Fibroblast of skin of right biceps (primary cell): Measurements from ENCODE around the gene AMIGO3.
"Not testable (repeated sequence)": the region's sequence is repeated elsewhere in the genome, so short reads cannot be mapped to it uniquely, and the experiment has no call there.

Source experiments
- DNase-seq: peaks from one replicate; pipeline ENCODE4 v3.0.0-alpha.2; 2013

Gene AMIGO3

DNA sequence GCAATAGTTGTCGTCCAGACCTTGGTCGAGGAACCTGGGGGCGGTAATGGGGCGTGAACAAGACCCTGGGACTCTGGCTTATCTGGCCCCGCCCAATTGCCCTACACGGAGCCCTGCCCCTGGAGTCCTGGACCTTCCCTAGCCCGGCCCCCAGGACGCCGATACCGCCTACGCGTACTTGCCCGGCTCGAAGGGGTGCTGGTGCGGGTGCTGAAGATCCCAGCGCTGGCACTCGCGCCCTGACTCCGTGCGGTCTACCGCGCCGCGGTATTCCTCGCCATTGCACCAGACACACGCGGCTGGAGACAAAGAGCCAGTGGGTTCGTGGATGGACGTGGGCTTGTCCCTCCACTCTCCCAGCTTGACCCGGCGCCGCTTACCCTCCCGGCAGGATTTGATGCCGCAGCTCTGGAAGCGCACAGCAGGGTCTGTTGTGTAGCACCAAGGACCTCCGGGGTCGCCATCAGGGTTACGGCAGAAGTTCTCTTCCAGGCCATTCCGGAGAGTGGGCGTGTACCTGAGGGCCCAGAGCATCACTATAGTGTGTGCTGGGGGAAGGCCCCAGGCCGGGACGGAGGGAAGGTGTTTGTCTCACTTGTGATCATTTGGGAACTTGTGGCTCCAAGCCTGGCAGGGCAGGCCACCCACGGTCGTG is 32.6 kb downstream of the AMIGO3 start:
- DNase-seq, result peak; percentile 47

DNA sequence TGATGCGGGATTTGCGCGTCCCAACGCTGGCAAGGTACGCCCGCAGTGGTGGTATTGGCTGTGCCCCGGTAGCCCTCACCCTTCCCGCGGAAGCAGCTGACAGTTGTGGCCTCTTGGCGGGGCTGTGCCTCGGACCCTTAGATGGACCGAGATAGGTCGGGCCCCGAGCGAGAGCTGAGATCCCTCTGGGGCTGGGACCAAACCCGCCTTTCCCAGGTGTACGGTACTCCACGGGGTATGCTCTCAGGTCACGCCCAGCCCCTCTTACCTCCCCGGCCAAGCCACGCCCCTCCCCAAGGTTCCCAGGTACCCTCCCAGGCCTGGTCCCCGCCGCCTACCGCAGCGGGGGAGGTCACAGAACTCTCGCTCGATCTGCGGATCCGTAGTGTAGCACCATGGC is 33.1 kb downstream of the AMIGO3 start:
- not testable (repeated sequence) for DNase-seq

DNA sequence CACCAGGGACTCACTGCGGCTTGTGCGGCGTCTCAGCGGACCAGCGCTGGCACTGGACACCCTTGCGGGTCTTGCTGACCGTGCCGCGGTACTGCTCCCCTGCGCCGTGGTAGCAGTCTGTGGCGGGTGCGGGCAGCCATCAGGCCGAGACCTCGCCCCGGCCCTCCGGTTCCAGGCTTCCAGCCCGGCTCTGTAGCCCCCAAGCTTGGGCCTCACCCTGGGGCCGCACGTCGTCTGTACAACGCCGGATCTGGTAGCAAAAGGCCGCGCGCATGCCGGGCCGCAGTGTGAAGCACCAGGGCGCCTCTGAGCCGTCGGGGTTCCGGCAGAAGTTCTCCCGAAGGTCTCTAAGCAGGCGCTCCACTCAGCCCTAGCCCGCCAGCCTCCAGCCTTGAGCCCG is 33.6 kb downstream of the AMIGO3 start:
- not testable (repeated sequence) for DNase-seq

DNA sequence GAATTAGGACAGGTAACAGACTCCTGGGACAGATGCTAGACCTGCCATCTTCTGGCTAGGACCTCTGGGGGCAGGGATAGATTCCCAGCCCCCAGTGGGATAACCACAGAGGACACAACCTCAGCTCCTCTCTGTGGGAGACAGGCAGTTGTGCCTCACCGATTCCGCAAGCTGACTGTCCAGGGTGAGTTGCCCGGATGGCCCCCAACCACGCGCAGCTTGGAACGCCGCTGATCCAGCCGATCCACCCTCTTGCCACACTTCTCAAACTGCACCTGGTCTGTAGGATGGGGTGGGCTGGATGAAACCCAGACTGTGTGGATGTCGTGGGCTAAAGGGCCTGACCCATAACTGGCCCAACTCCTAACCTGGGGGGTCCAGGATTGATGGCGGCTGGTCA is 34.4 kb downstream of the AMIGO3 start:
- DNase-seq, result not testable (repeated sequence)

DNA sequence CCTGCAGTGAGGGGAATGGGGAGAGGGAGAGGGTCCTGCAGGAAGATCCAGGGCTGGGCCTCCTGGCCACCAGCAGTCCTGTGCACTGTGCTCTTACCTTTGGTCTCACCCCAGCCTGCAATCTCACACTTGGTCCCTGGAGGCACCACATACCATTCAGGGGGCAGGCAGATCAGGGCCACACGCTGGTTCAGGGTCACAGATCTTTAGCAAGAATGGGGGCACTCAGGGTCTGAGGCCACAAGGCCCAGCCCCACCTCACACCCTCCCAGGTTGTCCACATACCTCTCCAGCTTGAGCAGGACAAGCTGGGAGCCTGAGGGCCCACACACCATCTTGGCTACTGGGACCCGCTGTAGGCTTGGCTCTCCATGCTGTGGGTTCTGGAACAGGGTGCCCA is 35.0 kb downstream of the AMIGO3 start:
- DNase-seq, result not testable (repeated sequence)

DNA sequence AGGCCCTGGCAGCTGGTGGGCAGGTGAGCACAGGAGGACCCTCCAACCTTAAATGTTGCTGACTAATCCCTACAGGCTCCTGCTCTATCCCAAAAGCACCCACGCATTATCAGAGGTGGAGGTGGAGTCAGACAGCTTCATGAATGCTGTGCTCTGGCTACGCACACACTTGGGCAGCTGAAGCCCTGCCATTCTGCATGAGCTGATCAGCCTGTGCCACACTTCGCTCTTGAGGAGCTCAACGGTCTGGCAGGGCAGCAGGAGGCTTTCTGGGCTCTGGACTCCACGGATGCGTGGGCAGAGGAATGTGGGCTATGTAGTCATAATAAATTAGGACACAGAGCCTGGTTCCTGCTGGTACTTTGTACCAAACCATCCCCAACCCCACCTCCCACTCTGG is 36.3 kb downstream of the AMIGO3 start:
- no peak for DNase-seq

DNA sequence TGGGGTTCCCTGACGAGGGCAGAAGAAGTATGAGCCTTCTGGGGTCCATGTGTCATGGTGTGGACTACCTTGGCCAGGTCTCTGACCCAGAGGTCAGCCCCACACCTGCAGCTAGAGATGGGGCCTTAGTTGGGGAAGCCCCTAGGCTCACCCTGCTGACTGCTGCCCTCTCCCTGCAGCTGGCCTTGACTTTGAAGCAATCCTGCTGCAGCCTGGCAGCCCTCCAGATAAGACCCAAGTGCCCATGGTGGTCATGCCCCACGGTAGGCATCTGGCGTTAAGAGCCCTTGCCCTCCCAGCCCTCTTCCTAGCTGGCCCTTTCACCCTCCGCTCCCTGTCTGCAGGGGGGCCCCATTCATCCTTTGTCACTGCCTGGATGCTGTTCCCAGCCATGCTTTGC is 37.9 kb downstream of the AMIGO3 start:
- no peak for DNase-seq

DNA sequence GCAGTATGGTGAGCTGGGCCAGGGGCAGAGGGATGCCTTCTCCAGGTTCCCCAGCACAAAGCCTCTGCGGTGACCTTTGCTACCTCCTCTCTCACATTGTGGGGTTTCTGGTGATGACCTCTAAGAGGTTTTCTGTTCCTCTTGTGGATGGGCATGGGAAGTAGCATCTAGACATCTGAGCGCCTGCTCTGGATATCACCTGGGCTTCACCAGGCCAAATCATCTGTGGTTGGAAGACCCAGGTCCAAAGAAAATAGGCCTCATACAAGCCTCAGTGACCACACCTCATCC is 38.3 kb downstream of the AMIGO3 start:
- no peak for DNase-seq

DNA sequence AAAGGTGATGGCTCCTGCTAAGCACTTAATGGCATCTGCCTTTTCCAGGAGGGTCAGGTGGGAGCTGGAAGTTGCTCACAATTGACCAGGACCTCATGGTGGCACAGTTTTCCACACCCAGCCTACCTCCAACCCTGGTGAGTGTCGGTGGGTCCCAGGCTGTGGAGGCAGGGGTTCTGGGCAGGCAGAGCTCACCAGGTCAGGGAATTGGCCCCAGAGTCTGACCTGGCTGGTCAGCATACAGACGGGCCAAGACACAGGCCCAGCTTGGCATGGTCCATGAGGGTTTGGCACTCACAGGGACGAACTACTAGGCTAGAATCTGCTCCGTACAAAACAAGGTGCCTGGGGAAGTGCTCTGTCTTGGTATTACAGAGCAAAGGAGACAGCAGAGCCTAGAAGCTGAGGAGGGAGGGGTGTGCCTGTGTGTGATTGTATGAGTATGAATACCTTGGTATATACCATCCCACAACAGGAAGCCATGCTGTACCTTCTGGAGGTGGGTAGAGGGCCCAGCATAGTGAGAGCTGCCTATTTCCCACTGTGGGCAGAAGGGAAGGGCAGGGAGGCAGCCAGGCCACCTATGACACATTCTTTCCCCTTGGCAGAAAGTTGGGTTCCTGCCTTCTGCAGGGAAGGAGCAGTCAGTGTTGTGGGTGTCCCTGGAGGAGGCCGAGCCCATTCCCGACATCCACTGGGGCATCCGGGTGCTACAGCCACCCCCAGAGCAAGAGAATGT is 38.8 kb downstream of the AMIGO3 start:
- DNase-seq, result no peak

DNA sequence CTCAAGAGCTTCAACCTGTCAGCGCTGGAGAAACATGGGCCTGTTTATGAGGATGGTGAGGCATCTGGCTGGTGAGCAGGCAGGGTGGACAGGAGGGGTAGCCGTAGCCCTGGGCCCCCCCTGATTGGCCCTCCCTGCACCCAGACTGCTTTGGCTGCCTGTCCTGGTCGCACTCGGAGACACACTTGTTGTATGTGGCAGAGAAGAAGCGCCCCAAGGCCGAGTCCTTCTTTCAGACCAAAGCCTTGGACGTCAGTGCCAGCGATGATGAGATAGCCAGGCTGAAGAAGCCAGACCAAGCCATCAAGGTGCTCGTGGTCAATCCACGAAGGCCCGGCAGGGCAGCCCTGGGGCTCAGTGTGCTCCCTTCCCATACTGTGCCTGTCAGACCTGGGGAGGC is 43.6 kb downstream of the AMIGO3 start:
- DNase-seq, result no peak

DNA sequence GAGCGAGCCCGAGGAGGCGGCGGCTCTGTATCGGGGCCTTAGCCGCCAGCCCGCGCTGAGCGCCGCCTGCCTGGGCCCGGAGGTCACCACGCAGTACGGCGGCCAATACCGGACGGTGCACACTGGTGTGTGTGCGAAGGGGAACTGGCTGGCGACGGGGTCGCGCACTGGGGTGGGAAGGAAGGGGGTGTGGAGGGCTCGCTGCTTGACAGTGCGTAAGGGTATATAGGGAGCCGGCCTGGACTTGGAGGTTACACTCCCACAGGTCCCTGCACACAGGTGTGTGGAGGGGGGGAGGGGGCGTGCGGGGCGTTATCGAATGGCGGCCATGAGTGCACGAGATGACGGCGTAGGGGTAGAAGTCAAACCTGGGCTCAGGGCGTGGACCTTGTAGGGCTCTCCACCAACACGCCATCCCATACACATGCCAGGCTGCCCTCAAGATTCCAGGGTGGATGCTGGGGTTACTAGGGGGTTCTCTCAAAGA is 44.9 kb downstream of the AMIGO3 start:
- DNase-seq, result no peak

DNA sequence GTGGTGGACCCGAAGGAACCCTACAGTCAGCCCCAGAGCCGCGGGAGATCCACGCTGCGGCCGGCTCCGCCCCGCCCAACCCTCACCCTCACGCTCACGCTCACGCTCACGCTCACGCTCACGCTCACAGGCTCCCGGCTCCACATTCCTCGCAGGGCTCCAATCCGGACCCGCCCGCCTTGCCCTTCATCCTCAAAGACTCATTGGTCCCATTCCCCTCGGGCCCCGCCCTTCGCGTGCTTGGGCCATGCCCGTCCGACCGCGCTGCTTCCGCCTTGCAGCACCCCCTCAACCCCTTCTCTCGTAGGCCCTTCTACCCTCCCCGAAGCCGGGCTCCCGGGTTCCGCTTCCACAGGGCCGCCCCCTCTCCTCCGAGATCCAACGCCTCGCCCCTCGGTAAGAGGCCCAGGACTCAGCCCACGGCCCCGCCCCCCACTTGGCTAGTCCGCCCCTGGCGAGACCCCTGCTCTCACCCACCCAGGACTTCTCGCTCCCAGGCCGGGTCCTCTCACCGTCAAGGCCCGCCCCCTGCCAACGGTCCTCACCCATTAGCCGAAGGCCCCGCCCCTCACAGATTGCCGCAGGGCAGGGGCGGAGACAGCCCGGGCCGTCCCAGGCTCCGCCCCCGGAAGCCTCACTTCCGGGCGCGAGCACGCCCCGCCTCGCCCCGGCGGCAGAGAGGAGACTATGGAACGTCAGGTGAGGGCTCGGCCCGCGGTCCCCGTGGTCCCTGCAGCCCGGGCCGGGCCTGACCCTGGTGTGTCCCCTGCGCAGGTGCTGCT is 45.6 kb downstream of the AMIGO3 start, which contains the start of gene APEH:
Gene APEH (plus strand): TSS at position 637 of the 782 bp plus-strand sequence. CDS start 51 bp downstream, at position 688.
- DNase-seq, result peak; percentile 98

DNA sequence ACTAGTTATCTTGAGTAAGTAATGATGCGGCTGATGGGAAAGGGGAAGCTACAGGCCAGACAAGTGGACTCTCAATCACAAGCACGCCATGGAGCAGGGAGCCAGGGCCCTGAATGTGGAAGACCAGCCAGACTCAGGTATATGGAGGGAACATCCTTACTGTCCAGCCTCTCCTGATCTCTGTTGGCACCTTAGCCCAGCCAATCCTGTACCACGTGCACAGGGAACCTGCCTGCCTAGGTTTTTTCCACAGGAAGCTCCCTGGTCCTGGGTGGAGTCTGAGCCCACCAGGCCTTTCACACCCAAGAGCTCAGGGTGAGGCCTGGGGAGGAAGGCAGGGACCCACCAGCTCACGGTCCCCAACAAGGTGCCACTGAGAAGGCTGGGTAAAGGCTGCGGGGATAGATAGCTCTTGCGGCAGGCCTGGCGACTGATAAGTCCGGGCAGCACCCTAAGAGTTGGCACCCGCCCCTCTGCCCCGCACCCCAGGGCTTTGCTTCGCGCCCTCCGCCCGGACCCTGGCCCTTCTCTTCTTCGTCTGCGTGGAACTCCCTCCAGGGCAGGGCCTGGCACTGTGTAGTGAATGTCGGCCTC is 46.3 kb downstream of the AMIGO3 start:
- no peak for DNase-seq

DNA sequence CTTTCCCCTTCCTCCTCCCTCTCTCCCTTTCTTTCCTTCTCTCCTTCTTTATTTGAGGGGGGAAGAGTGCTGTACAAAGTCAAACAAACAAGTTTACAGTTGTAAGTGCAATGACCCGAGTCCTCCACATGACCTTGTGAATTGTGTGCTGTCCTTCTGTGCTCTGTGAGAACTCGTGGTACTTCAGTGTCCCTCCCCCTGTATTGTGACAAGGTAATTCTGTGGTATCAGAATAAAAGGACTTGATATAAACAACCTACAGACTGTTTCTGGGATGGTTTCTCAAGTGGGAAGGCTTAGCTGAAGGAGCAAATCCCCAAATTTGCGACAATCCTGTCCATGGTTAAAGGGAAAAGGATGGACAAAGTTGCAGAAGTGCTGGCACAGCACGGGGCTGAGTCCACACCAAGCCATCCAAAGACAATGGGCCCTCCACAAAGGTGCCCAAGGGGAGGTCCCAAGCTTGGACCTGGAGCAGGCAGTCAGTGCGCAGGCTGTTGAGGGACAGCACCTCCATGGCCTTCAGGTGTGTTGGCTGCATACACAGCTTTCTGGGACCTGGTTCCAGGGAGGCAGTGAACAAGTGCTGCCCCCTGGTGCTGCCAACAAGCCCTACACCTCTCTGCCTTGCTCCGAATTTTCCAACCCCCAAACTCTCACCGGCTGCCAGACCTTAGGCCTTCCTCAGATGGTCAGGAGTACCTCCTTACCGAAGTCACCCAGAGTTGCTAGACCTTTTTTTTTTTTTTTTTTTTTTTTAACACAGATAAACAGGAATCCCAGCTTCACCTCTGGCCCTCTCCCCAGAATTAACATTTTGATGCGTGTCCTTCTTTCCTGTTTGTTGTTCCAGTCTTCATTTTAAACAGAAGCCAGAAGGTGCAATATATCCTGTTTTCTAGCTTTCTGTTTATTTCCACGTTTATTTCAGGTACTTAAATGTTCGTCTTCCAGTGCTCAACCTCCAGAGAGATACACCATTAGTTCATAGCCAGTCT is 47.9 kb downstream of the AMIGO3 start:
- peak; percentile 50 for DNase-seq

DNA sequence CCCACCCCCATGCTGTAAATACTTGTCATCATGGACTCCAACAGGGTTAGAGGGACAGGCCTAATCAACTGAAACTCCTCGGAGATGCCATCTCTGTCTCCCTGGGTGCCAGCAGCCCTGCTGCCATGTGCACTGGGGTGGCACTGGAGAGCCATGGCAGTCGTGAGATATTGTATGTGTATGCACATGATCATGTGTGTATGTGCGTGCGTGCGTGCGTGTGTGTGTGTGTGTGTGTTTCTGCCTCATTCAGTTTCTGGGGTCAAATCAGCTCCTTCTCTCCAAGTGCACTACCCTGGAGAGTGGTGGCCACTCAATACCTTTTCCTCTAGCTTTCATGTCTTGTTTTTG is 48.6 kb downstream of the AMIGO3 start:
- DNase-seq, result no peak

DNA sequence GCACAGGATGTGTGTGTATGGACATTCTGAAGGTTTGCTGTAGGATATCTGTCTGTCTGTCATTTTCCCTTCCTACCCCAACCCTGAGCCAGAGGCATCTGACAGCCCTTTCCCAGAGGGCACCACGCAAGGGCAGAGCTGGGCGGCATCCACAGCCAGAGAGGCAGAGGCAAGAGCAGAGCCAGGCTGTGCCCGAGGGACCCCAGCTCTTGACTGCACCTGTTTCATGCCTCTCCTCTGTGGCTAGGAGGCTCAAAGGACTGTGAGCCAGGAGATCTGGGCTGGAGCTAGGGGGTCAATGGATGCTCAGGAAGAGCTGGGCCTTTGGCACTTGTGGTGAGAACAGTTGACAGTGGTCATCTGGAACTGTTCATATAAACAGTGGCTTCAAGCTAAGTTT is 50.1 kb downstream of the AMIGO3 start:
- no peak for DNase-seq

DNA sequence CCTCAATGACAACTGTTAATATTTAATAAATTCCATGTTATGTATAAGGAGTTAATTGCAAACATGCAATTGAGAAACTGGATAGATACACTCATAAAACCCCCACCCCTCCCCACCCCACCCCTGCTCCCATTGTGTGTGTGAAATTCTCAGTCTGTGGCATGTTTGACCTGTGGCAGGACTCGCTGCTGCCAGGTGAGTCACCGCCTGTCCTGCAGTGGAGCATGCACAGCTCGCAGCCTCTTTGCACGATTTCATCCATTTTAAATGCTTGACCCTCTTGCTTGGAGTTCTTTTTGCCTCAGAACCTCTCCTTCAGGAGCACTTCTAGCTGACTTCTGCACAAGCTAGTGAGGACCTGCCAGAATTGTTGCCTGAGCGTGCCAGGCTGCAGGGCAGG is 50.6 kb downstream of the AMIGO3 start:
- DNase-seq, result peak; percentile 15

DNA sequence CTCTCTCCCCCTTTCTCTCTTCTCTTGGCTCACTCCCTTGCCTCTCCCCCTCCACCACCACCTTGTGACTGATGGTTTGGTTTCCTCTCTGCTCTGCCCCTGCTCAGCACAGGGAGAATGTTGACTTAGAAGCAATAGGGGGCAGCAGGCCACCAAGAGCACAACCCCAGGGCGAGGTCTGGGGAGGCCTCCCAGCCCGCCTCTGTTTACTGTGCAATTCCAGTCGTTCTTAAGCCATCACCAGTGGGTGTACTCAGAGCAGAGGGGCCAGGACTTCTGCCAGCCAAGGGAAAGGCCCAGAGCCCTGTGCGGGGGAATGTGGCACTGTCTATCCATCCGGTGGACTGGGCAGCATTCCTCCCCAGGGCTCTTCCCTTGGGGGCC is 51.1 kb downstream of the AMIGO3 start:
- DNase-seq, result no peak

DNA sequence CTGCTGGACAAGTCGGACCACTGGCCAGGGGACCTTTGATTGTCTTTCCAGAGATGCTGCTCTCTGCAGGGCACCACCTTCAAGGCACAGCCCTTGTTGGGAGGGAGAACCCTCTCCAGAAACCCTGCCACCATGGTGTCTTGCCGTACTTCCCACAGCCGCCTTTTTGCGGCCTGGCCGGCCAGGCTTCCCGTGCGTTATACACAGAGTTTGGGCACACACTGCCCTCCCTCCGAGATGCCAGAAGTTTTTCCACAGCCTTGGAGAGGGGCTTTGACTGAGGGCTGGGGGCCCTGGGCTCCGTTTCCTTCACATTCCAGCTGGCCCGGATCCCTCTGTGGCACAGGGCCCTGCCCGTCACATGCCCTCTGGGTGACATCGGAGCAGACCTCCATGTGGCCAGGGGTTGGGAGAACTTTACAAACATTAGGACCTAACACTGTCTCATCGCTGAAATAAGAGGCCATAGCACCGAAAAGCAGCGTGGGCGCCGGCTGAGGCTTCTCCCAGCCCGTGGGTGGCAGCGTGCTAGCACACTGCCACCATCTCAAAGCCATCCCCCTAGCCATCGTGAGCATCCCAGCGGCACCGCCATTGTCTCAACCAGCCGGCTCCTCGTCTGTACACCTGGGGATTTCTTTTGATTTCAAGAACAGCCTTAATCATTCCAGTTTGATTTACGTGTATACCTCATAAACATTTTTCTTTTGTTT is 51.6 kb downstream of the AMIGO3 start:
- DNase-seq, result no peak
